H9 (cell line): ENCODE measurements around the gene GAS5. TPM values are rescaled to one million over a fixed set of nuclear protein-coding genes. Genes with fewer than 3 reads are reported as not detected.

ENCODE experiments used
- DNase-seq: peaks from one replicate; pipeline ENCODE4 v3.0.0-alpha.2; 2017
- H2AFZ ChIP-seq: one replicate; pipeline ENCODE4 v1.6.1; 2013; ENCODE audit warnings: mild to moderate bottlenecking, low read length, control low read depth, moderate library complexity
- H2AK5ac ChIP-seq: 2 replicates; pipeline ENCODE4 v1.6.1; 2013; ENCODE audit warnings: low read length, control low read depth, mixed read lengths; ENCODE audit not compliant: insufficient read length
- H2BK120ac ChIP-seq: one replicate; pipeline ENCODE4 v1.6.1; 2013; ENCODE audit warnings: low read depth, mild to moderate bottlenecking, low read length, control low read depth, inconsistent platforms; ENCODE audit not compliant: poor library complexity, severe bottlenecking
- H2BK12ac ChIP-seq: 2 replicates; pipeline ENCODE4 v1.6.1; 2013; ENCODE audit warnings: low read length, control low read depth, mixed read lengths, low read depth; ENCODE audit not compliant: insufficient read length
- H2BK15ac ChIP-seq: 2 replicates; pipeline ENCODE4 v1.6.1; 2013; ENCODE audit warnings: low read depth, low read length, control low read depth
- H2BK20ac ChIP-seq: one replicate; pipeline ENCODE4 v1.6.1; 2013; ENCODE audit warnings: low read depth, mild to moderate bottlenecking, low read length, control low read depth, inconsistent platforms; ENCODE audit not compliant: poor library complexity, severe bottlenecking
- H2BK5ac ChIP-seq: 2 replicates; pipeline ENCODE4 v1.6.1; 2013; ENCODE audit warnings: low read length, control low read depth, mixed read lengths; ENCODE audit not compliant: insufficient read length
- H3K14ac ChIP-seq: 2 replicates; pipeline ENCODE4 v1.6.1; 2013; ENCODE audit warnings: low read length, control low read depth; ENCODE audit not compliant: insufficient read depth
- H3K18ac ChIP-seq: 2 replicates; pipeline ENCODE4 v1.6.1; 2013; ENCODE audit warnings: low read depth, mild to moderate bottlenecking, mixed read lengths, low read length, control low read depth; ENCODE audit not compliant: insufficient read length
- H3K23ac ChIP-seq: 2 replicates; pipeline ENCODE4 v1.6.1; 2013; ENCODE audit warnings: low read length, control low read depth, mixed read lengths, low read depth; ENCODE audit not compliant: insufficient read length
- H3K23me2 ChIP-seq: 2 replicates; pipeline ENCODE4 v1.6.1; 2013; ENCODE audit warnings: low read depth, mild to moderate bottlenecking, mixed read lengths, low read length, control low read depth; ENCODE audit not compliant: insufficient read length, poor library complexity, severe bottlenecking
- H3K27ac ChIP-seq: 2 replicates; pipeline ENCODE4 v1.5.1; 2013; ENCODE audit warnings: low read length, control low read depth, mixed read lengths, low read depth; ENCODE audit not compliant: insufficient read length
- H3K27me3 ChIP-seq: 2 replicates; pipeline ENCODE4 v1.6.1; 2013; ENCODE audit warnings: low read length, control low read depth, inconsistent platforms; ENCODE audit not compliant: insufficient read depth
- H3K4ac ChIP-seq: 2 replicates; pipeline ENCODE4 v1.6.1; 2013; ENCODE audit warnings: low read depth, mild to moderate bottlenecking, control low read depth, inconsistent platforms, low read length, moderate library complexity
- H3K4me1 ChIP-seq: 2 replicates; pipeline ENCODE4 v1.6.1; 2013; ENCODE audit warnings: low read length, control low read depth, inconsistent platforms; ENCODE audit not compliant: insufficient read depth
- H3K4me2 ChIP-seq: 2 replicates; pipeline ENCODE4 v1.6.1; 2013; ENCODE audit warnings: low read length, control low read depth, mixed read lengths; ENCODE audit not compliant: insufficient read length, insufficient read depth
- H3K56ac ChIP-seq: 2 replicates; pipeline ENCODE4 v1.6.1; 2013; ENCODE audit warnings: low read depth, mild to moderate bottlenecking, mixed read lengths, low read length, control low read depth; ENCODE audit not compliant: insufficient read length
- H3K79me1 ChIP-seq: 2 replicates; pipeline ENCODE4 v1.6.1; 2013; ENCODE audit warnings: low read depth, mild to moderate bottlenecking, moderate library complexity, low read length, control low read depth, inconsistent platforms; ENCODE audit not compliant: insufficient read depth, poor library complexity, severe bottlenecking
- H3K79me2 ChIP-seq: 2 replicates; pipeline ENCODE4 v1.6.1; 2013; ENCODE audit warnings: low read length, control low read depth, inconsistent platforms; ENCODE audit not compliant: insufficient read depth
- H3K9ac ChIP-seq: 2 replicates; pipeline ENCODE4 v1.6.1; 2013; ENCODE audit warnings: low read length, control low read depth, mixed read lengths; ENCODE audit not compliant: insufficient read length; ENCODE audit errors: extremely low read depth
- H3K9me3 ChIP-seq: one replicate; pipeline ENCODE4 v1.6.1; 2013; ENCODE audit warnings: low read depth, low read length, inconsistent platforms; ENCODE audit not compliant: control insufficient read depth
- H3T11ph ChIP-seq: one replicate; pipeline ENCODE4 v1.6.1; 2013; ENCODE audit warnings: mild to moderate bottlenecking, low read length, control low read depth, inconsistent platforms
- H4K20me1 ChIP-seq: one replicate; pipeline ENCODE4 v1.6.1; 2013; ENCODE audit not compliant: control insufficient read depth, insufficient read length, insufficient read depth
- H4K5ac ChIP-seq: 2 replicates; pipeline ENCODE4 v1.6.1; 2013; ENCODE audit warnings: low read depth, mild to moderate bottlenecking, mixed read lengths, low read length, control low read depth; ENCODE audit not compliant: insufficient read length
- H4K8ac ChIP-seq: replicated peaks from 2 replicates; pipeline ENCODE4 v1.6.1; 2013; ENCODE audit warnings: low read length, control low read depth, mixed read lengths, low read depth; ENCODE audit not compliant: insufficient read length
- H4K91ac ChIP-seq: 2 replicates; pipeline ENCODE4 v1.6.1; 2013; ENCODE audit warnings: low read depth, mild to moderate bottlenecking, moderate library complexity, mixed read lengths, low read length, control low read depth; ENCODE audit not compliant: insufficient read length
- H3K27ac Mint-ChIP-seq, 3 experiments: 2 replicates in 2 of 3; 3 replicates in 1 of 3; pipeline ENCODE4 v1.8.0; 2020 to 2021; ENCODE audit warnings: mixed read lengths in 3 of 3, mild to moderate bottlenecking in 1 of 3, moderate library complexity in 1 of 3
- H3K27me3 Mint-ChIP-seq: 2 replicates; pipeline ENCODE4 v1.8.0; 2021; ENCODE audit warnings: low read depth, mild to moderate bottlenecking, moderate library complexity, mixed read lengths
- H3K36me3 Mint-ChIP-seq, 3 experiments: 2 replicates in 2 of 3; 3 replicates in 1 of 3; pipeline ENCODE4 v1.8.0; 2020 to 2021; ENCODE audit warnings: low read depth in 3 of 3, mixed read lengths in 3 of 3; ENCODE audit not compliant: insufficient read depth in 1 of 3
- H3K4me1 Mint-ChIP-seq, 2 experiments: 2 replicates each; pipeline ENCODE4 v1.8.0; 2020; ENCODE audit warnings: mixed read lengths in 2 of 2
- H3K4me3 Mint-ChIP-seq, 2 experiments: 2 replicates in 1 of 2; 3 replicates in 1 of 2; pipeline ENCODE4 v1.8.0; 2020 to 2021; ENCODE audit warnings: mild to moderate bottlenecking in 2 of 2, mixed read lengths in 2 of 2, moderate library complexity in 1 of 2
- H3K9me3 Mint-ChIP-seq, 2 experiments: 2 replicates in 1 of 2; 3 replicates in 1 of 2; pipeline ENCODE4 v1.8.0; 2020; ENCODE audit warnings: mild to moderate bottlenecking in 2 of 2, mixed read lengths in 2 of 2, moderate library complexity in 1 of 2
- CTCF ChIP-seq: fragments of 200-600 bp; sonication (generic); conservative IDR thresholded peaks from 3 replicates; pipeline ENCODE4 v1.8.0; 2021; ENCODE audit warnings: antibody characterized with exemption, mild to moderate bottlenecking
- WGBS: extraction: QIAGEN DNeasy Blood & Tissue Kit; methylation state at CpG from one replicate; pipeline ENCODE4 v1.1.7; 2013; ENCODE audit warnings: missing lambda C conversion rate, low lambda C conversion rate, mixed read lengths; ENCODE audit not compliant: insufficient read length; ENCODE audit errors: extremely low coverage; 5-methylcytosine and 5-hydroxymethylcytosine counted together
- total RNA-seq: library from RNA; stranded (reverse); gene quantifications from 2 replicates; pipeline ENCODE4 v1.2.1, GENCODE V29; 2021

Gene GAS5
- total RNA-seq, 1 experiment from 2014 or later, result 690 TPM

DNA sequence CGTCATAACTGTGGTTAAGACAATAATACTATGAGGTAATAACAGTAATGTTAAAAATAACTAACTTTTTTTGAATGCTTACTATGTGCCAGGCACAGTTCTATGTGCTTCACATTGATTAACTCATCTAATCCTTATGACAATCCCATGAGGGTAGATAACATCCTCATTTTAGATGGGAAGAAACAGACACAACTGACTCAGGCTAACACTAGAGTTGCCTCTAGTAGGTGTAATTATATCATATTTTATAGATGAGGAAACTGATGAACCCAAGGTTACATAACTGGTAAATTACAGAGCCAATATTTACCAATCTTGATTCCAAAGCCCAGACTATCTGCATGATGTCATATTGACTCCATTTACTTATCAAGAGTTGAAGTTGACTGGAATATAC, 25.8 kb upstream of the GAS5 start:
- H4K8ac ChIP-seq, result no peak overlapping the region
- Mint-ChIP-seq H3K27me3 (no peaks in the 10 kb centered on the region), H3K9me3 (no peaks in the 10 kb centered on the region), H3K4me1 (peaks cover 7 to 10% of the 10 kb centered on the region in 2 experiments), H3K36me3 (peaks cover 0 to 4% (median 0%) of the 10 kb centered on the region in 3 experiments; a peak in 1 of 7 replicates), H3K4me3 (no peak overlapping the region), H3K27ac (no peak overlapping the region)
- H3K23me2 ChIP-seq, result no peaks in the 10 kb centered on the region
- H2BK120ac ChIP-seq, result no peak overlapping the region
- no peaks in the 10 kb centered on the region for H3K79me1 ChIP-seq
- no peak overlapping the region for H4K5ac ChIP-seq
- no peaks in the 10 kb centered on the region for H3K27me3 ChIP-seq
- no peak overlapping the region for H3K14ac ChIP-seq
- no peak overlapping the region for H3K9ac ChIP-seq
- WGBS, result no CpG with 5 or more reads among the region's 1 CpG
- H3K18ac ChIP-seq, result no peak overlapping the region
- no peak overlapping the region for H3K27ac ChIP-seq
- no peak overlapping the region for H3T11ph ChIP-seq
- H2AFZ ChIP-seq, result no peak overlapping the region
- no peak overlapping the region for H2BK15ac ChIP-seq
- no peak overlapping the region for H3K4me2 ChIP-seq
- TF ChIP-seq CTCF, result no peak
- no peak overlapping the region for H3K56ac ChIP-seq
- H3K79me2 ChIP-seq, result no peaks in the 10 kb centered on the region; the same call in 1 of the 2 replicates
- no peak overlapping the region for H2BK5ac ChIP-seq
- no peak overlapping the region for H4K91ac ChIP-seq
- no peak overlapping the region for H3K4ac ChIP-seq
- H2BK12ac ChIP-seq, result no peak overlapping the region
- H4K20me1 ChIP-seq, result no peaks in the 10 kb centered on the region
- no peak overlapping the region for H3K23ac ChIP-seq
- no peaks in the 10 kb centered on the region for H3K9me3 ChIP-seq
- no peak overlapping the region for H2AK5ac ChIP-seq
- 0 out of 2 replicates have a peak, but pooled peaks cover 3% of the 10 kb centered on the region for H3K4me1 ChIP-seq
- no peak overlapping the region for H2BK20ac ChIP-seq
- no peak for DNase-seq
